Tibial nerve (tissue), 4 donors: ENCODE results near the gene LRRC42. TPM values are rescaled to one million over a fixed set of nuclear protein-coding genes. Genes with fewer than 3 reads are reported as not detected.
A peak's percentile ranks its signal among the peaks of the same experiment; 100 is the strongest.

Experiments used
- DNase-seq, 2 donors: peaks; one replicate each; pipeline ENCODE4 v3.0.0-alpha.2; 2019; ENCODE audit warnings: low spot score in 2 of 2
- H3K27ac ChIP-seq, 4 donors: fragments of 200-600 bp; sonication (generic) in 3 of 4; one replicate each; pipeline ENCODE4 v1.5.1; 2017 to 2019; ENCODE audit warnings: mild to moderate bottlenecking in 1 of 4
- H3K27me3 ChIP-seq, 2 donors: fragments of 200-600 bp; sonication (generic) in 1 of 2; one replicate each; pipeline versions ENCODE4 v1.5.1 to v1.6.0; 2017 to 2019
- H3K36me3 ChIP-seq, 3 donors: fragments of 200-600 bp; sonication (generic); one replicate each; pipeline ENCODE4 v1.5.1; 2018 to 2019
- H3K4me1 ChIP-seq, 4 donors: fragments of 200-600 bp; sonication (generic) in 3 of 4; one replicate each; pipeline ENCODE4 v1.5.1; 2017 to 2019
- H3K4me3 ChIP-seq, 4 donors: fragments of 200-600 bp; sonication (generic) in 3 of 4; one replicate each; pipeline ENCODE4 v1.5.1; 2017 to 2019; ENCODE audit warnings: mild to moderate bottlenecking in 1 of 4, moderate library complexity in 1 of 4
- H3K9me3 ChIP-seq, 4 donors: fragments of 200-600 bp; sonication (generic) in 3 of 4; one replicate each; pipeline ENCODE4 v1.5.1; 2017 to 2019
- CTCF ChIP-seq, 5 experiments: fragments of 200-600 bp in 3 of 5; fragments of 450-650 bp in 2 of 5; sonication (generic) in 3 of 5; IDR thresholded peaks; one replicate each; pipeline ENCODE4 v1.5.1; 2016 to 2019; ENCODE audit warnings: antibody characterized with exemption in 5 of 5, mild to moderate bottlenecking in 3 of 5, moderate library complexity in 2 of 5
- EP300 ChIP-seq, 2 donors: sonication (generic); formaldehyde crosslinking; IDR thresholded peaks; one replicate each; pipeline ENCODE4 v1.6.1; 2017; ENCODE audit warnings: antibody characterized with exemption in 2 of 2, mild to moderate bottlenecking in 1 of 2
- POLR2A ChIP-seq, 2 donors: fragments of 450-650 bp; IDR thresholded peaks; one replicate each; pipeline ENCODE4 v1.6.1; 2017; ENCODE audit warnings: antibody characterized with exemption in 2 of 2, mild to moderate bottlenecking in 2 of 2, moderate library complexity in 2 of 2
- WGBS, 2 donors: methylation state at CpG; one replicate each; pipeline ENCODE4 v1.1.5; 2018; 5-methylcytosine and 5-hydroxymethylcytosine counted together
- total RNA-seq, 4 donors: library from RNA; depleted of rRNA; stranded (reverse); fragments of >200 nt; gene quantifications; one replicate each; pipeline ENCODE4 v1.1.0, GENCODE V29; 2016

LRRC42 gene
- total RNA-seq, 4 donors from 2014 or later: 26.1 to 29.5 (median 26.8) TPM

GRCh38 chr1:53942127-53942957, 3.8 kb upstream of the LRRC42 start:
- no peaks in the 10 kb centered on the region for H3K27me3 ChIP-seq
- no peak overlapping the region for H3K27ac ChIP-seq
- WGBS, 2 donors: 92 to 93% methylated on average over 7 of the region's 7 CpGs
- TF ChIP-seq POLR2A (IDR thresholded peaks at IDR 0.05): no peak
- TF ChIP-seq EP300 (IDR thresholded peaks at IDR 0.05): no peak
- no peak for TF ChIP-seq CTCF (IDR thresholded peaks at IDR 0.05)
- H3K4me1 ChIP-seq: peaks cover 0 to 38% (median 15%) of the 10 kb centered on the region in 4 donors
- DNase-seq: no peak
- H3K36me3 ChIP-seq: no peaks in the 10 kb centered on the region
- no peaks in the 10 kb centered on the region for H3K9me3 ChIP-seq
- H3K4me3 ChIP-seq: no peak overlapping the region

- H3K4me1 ChIP-seq: peaks cover 0 to 45% (median 15%) of the 10 kb centered on the region in 4 donors
- H3K36me3 ChIP-seq: no peaks in the 10 kb centered on the region
- H3K27ac ChIP-seq: no peak overlapping the region
- 92% methylated on average over 6 of the region's 6 CpGs for WGBS, 2 donors
- no peak overlapping the region for H3K4me3 ChIP-seq
- H3K27me3 ChIP-seq: no peaks in the 10 kb centered on the region
- no peak for DNase-seq
- no peaks in the 10 kb centered on the region for H3K9me3 ChIP-seq
- TF ChIP-seq CTCF (IDR thresholded peaks at IDR 0.05) (no peak), POLR2A (IDR thresholded peaks at IDR 0.05) (no peak), EP300 (IDR thresholded peaks at IDR 0.05) (no peak)
These were observed 3.1 kb upstream of the LRRC42 start for GRCh38 chr1:53943090-53943489.

- no peaks in the 10 kb centered on the region for H3K9me3 ChIP-seq
- no peak overlapping the region for H3K27ac ChIP-seq
- no peaks in the 10 kb centered on the region for H3K36me3 ChIP-seq
- DNase-seq: no peak
- 94 to 96% methylated on average over 14 of the region's 14 CpGs for WGBS, 2 donors
- no peaks in the 10 kb centered on the region for H3K27me3 ChIP-seq
- peaks cover 0 to 50% (median 16%) of the 10 kb centered on the region in 4 donors for H3K4me1 ChIP-seq
- H3K4me3 ChIP-seq: no peak overlapping the region
- TF ChIP-seq EP300 (IDR thresholded peaks at IDR 0.05): no peak
- TF ChIP-seq CTCF (IDR thresholded peaks at IDR 0.05): no peak
- TF ChIP-seq POLR2A (IDR thresholded peaks at IDR 0.05): no peak
These were observed 2.6 kb upstream of the LRRC42 start for GRCh38 chr1:53943490-53944043.

GRCh38 chr1:53944469-53945182, 1.5 kb upstream of the LRRC42 start:
- H3K4me1 ChIP-seq: peaks cover 0 to 59% (median 18%) of the 10 kb centered on the region in 4 donors
- peak overlapping the region; percentile 55 to 99 (median 92) for H3K4me3 ChIP-seq
- no peaks in the 10 kb centered on the region for H3K27me3 ChIP-seq
- no peaks in the 10 kb centered on the region for H3K36me3 ChIP-seq
- TF ChIP-seq CTCF (IDR thresholded peaks at IDR 0.05) (no peak), POLR2A (IDR thresholded peaks at IDR 0.05) (no peak), EP300 (IDR thresholded peaks at IDR 0.05) (no peak)
- no peak for DNase-seq
- H3K9me3 ChIP-seq: no peaks in the 10 kb centered on the region
- peak overlapping the region; percentile 90 to 96 (median 93) for H3K27ac ChIP-seq
- WGBS, 2 donors: 57% methylated on average over 20 of the region's 20 CpGs

GRCh38 chr1:53945183-53945432, 1.0 kb upstream of the LRRC42 start:
- DNase-seq: no peak
- H3K4me1 ChIP-seq: peaks cover 0 to 59% (median 18%) of the 10 kb centered on the region in 4 donors

More at GRCh38 chr1:53945183-53945432, 1.0 kb upstream of the LRRC42 start:
- peak overlapping the region; percentile 90 to 96 (median 93) for H3K27ac ChIP-seq
- WGBS, 2 donors: 1% methylated on average over 16 of the region's 16 CpGs
- TF ChIP-seq POLR2A (IDR thresholded peaks at IDR 0.05) (no peak), EP300 (IDR thresholded peaks at IDR 0.05) (no peak), CTCF (IDR thresholded peaks at IDR 0.05) (no peak)
- H3K36me3 ChIP-seq: no peaks in the 10 kb centered on the region
- no peaks in the 10 kb centered on the region for H3K27me3 ChIP-seq
- peak overlapping the region; percentile 55 to 99 (median 92) for H3K4me3 ChIP-seq
- no peaks in the 10 kb centered on the region for H3K9me3 ChIP-seq
